HUDEP-2 (cell line): ENCODE data around the gene HMCN2.
"Not testable (repeated sequence)": the region's sequence is repeated elsewhere in the genome, so short reads cannot be mapped to it uniquely, and the experiment has no call there.

Experiments
- DNase-seq, 76 experiments: peaks; one replicate each; lab custom pipeline; 2025; ENCODE audit not compliant: unreplicated experiment in 76 of 76; lab: John Stamatoyannopoulos, UW

Gene HMCN2

GRCh38 chr9:130382096-130382495, 116.5 kb downstream of the HMCN2 start:
- DNase-seq: no peak

GRCh38 chr9:130382636-130383349, 117.2 kb downstream of the HMCN2 start:
- no peak for DNase-seq

- no peak for DNase-seq
Measured at GRCh38 chr9:130383350-130383715, 117.8 kb downstream of the HMCN2 start.

GRCh38 chr9:130383979-130384676, 118.6 kb downstream of the HMCN2 start:
- no peak for DNase-seq

GRCh38 chr9:130385257-130385656, 119.7 kb downstream of the HMCN2 start:
- DNase-seq: no peak

GRCh38 chr9:130387398-130387797, 121.8 kb downstream of the HMCN2 start:
- no peak for DNase-seq

GRCh38 chr9:130387905-130388304, 122.3 kb downstream of the HMCN2 start:
- no peak for DNase-seq

- no peak for DNase-seq
Measured at GRCh38 chr9:130390390-130390789, 124.8 kb downstream of the HMCN2 start.

GRCh38 chr9:130390986-130391385, 125.4 kb downstream of the HMCN2 start:
- no peak for DNase-seq

- no peak for DNase-seq
Measured at GRCh38 chr9:130391866-130392265, 126.3 kb downstream of the HMCN2 start.

GRCh38 chr9:130393681-130394071, 128.1 kb downstream of the HMCN2 start:
- no peak for DNase-seq

GRCh38 chr9:130394320-130394719, 128.8 kb downstream of the HMCN2 start:
- no peak for DNase-seq

GRCh38 chr9:130394814-130395470, 129.4 kb downstream of the HMCN2 start:
- no peak for DNase-seq

- DNase-seq: no peak
Measured at GRCh38 chr9:130395810-130396435, 130.4 kb downstream of the HMCN2 start.

- no peak for DNase-seq
Measured at GRCh38 chr9:130396581-130396980, 131.0 kb downstream of the HMCN2 start.

GRCh38 chr9:130398487-130399240, 133.1 kb downstream of the HMCN2 start:
- DNase-seq: no peak

GRCh38 chr9:130399768-130400167, 134.2 kb downstream of the HMCN2 start:
- DNase-seq: no peak

- no peak for DNase-seq
Measured at GRCh38 chr9:130400870-130401269, 135.3 kb downstream of the HMCN2 start.

- DNase-seq: not testable (repeated sequence)
Measured at GRCh38 chr9:130401742-130402141, 136.2 kb downstream of the HMCN2 start.

GRCh38 chr9:130402243-130402642, 136.7 kb downstream of the HMCN2 start:
- DNase-seq: no peak
